H1 (cell line): ENCODE data around the gene RCBTB1. TPM values are rescaled to one million over a fixed set of nuclear protein-coding genes. Genes with fewer than 3 reads are reported as not detected.

Source experiments
- CTCF ChIA-PET: fragments of 300-600 bp; sonication (Branson Sonifier 250); formaldehyde crosslinking; loops from one replicate; lab custom pipeline; 2021; ENCODE audit not compliant: partially characterized antibody; lab: Charles Lee
- POLR2A ChIA-PET: fragments of 300-600 bp; sonication (Branson Sonifier 250); formaldehyde crosslinking; loops from one replicate; lab custom pipeline; 2021; ENCODE audit warnings: inconsistent platforms; ENCODE audit not compliant: partially characterized antibody; lab: Charles Lee
- DNase-seq, 2 experiments: peaks; one replicate each; pipeline versions ENCODE4 v3.0.0 to v3.0.0-alpha.2; 2010 to 2022; ENCODE audit warnings: low spot score in 2 of 2, low read depth in 1 of 2, mixed read lengths in 1 of 2
- FAIRE-seq: peaks from 2 replicates; lab custom pipeline; 2011; peaks lifted over from hg19 to GRCh38; lab: Jason Lieb, UNC
- H2AFZ ChIP-seq: 2 replicates; pipeline ENCODE4 v1.8.1; 2012; ENCODE audit warnings: low read length, inconsistent platforms
- H2AK5ac ChIP-seq: 2 replicates; pipeline ENCODE4 v1.6.1; 2013; ENCODE audit warnings: low read depth, low read length
- H2BK120ac ChIP-seq: replicated peaks from 2 replicates; pipeline ENCODE3; 2013; ENCODE audit warnings: low read depth, low read length, inconsistent platforms
- H2BK12ac ChIP-seq: 2 replicates; pipeline ENCODE4 v1.6.1; 2013; ENCODE audit warnings: low read depth, low read length
- H2BK15ac ChIP-seq: 2 replicates; pipeline ENCODE4 v1.6.1; 2013; ENCODE audit warnings: low read length
- H2BK20ac ChIP-seq: 2 replicates; pipeline ENCODE4 v1.6.1; 2013; ENCODE audit warnings: low read length
- H2BK5ac ChIP-seq: 2 replicates; pipeline ENCODE4 v1.6.1; 2013; ENCODE audit warnings: low read depth, low read length
- H3K14ac ChIP-seq: 2 replicates; pipeline ENCODE4 v1.6.1; 2013; ENCODE audit warnings: inconsistent platforms; ENCODE audit not compliant: insufficient read length
- H3K18ac ChIP-seq: 2 replicates; pipeline ENCODE4 v1.6.1; 2013; ENCODE audit warnings: low read length; ENCODE audit errors: extremely low read depth
- H3K23ac ChIP-seq: 2 replicates; pipeline ENCODE4 v1.6.1; 2013; ENCODE audit warnings: inconsistent platforms; ENCODE audit not compliant: insufficient read length
- H3K23me2 ChIP-seq: 2 replicates; pipeline ENCODE4 v1.6.1; 2013; ENCODE audit warnings: low read depth, low read length
- H3K27ac ChIP-seq: 2 replicates; pipeline ENCODE4 v1.6.1; 2011; ENCODE audit warnings: low read depth, low read length, inconsistent platforms
- H3K27me3 ChIP-seq, 4 experiments: replicated peaks in 1 of 4; 1 replicate in 1 of 4; 2 replicates in 3 of 4; pipeline versions ENCODE4 v1.6.1 to v1.8.1; 2011 to 2013; ENCODE audit warnings: low read length in 3 of 4, mild to moderate bottlenecking in 3 of 4, inconsistent platforms in 2 of 4, mixed read lengths in 2 of 4, moderate library complexity in 1 of 4; ENCODE audit not compliant: control insufficient read depth in 3 of 4, insufficient read depth in 3 of 4; ENCODE audit errors: extremely low read depth in 1 of 4
- H3K36me3 ChIP-seq, 4 experiments: 2 replicates each; pipeline versions ENCODE4 v1.6.1 to v1.8.1; 2011 to 2013; ENCODE audit warnings: mild to moderate bottlenecking in 4 of 4, low read length in 3 of 4, moderate library complexity in 2 of 4, control low read depth in 1 of 4, inconsistent platforms in 1 of 4; ENCODE audit not compliant: insufficient read depth in 4 of 4, control insufficient read depth in 2 of 4
- H3K4ac ChIP-seq: replicated peaks from 2 replicates; pipeline ENCODE3; 2013; ENCODE audit warnings: low read length, low read depth, mixed read lengths, inconsistent platforms; ENCODE audit not compliant: insufficient read length
- H3K4me1 ChIP-seq, 4 experiments: replicated peaks in 1 of 4; 1 replicate in 1 of 4; 2 replicates in 3 of 4; pipeline versions ENCODE4 v1.6.1 to v1.8.1; 2011 to 2013; ENCODE audit warnings: low read length in 3 of 4, inconsistent platforms in 2 of 4, mixed read lengths in 1 of 4; ENCODE audit not compliant: insufficient read depth in 4 of 4, control insufficient read depth in 3 of 4
- H3K4me2 ChIP-seq, 2 experiments: 2 replicates each; pipeline versions ENCODE4 v1.6.1 to v1.8.1; 2011 to 2013; ENCODE audit warnings: low read depth in 2 of 2, low read length in 2 of 2, control low read depth in 1 of 2, inconsistent platforms in 1 of 2, mild to moderate bottlenecking in 1 of 2; ENCODE audit not compliant: insufficient read depth in 1 of 2
- H3K4me3 ChIP-seq, 4 experiments: fragments of 200-600, 300-600 bp in 1 of 4; sonication (generic), shearing (Covaris generic), sonication (Bioruptor Twin) in 1 of 4; 2 replicates each; pipeline versions ENCODE4 v1.5.1 to v1.8.1; 2011 to 2016; ENCODE audit warnings: low read length in 4 of 4, low read depth in 3 of 4, control low read depth in 2 of 4, inconsistent platforms in 2 of 4, mild to moderate bottlenecking in 2 of 4, mixed read lengths in 1 of 4, moderate library complexity in 1 of 4; ENCODE audit not compliant: insufficient read depth in 2 of 4; ENCODE audit errors: extremely low read depth in 1 of 4
- H3K56ac ChIP-seq: replicated peaks from 2 replicates; pipeline ENCODE3; 2013; ENCODE audit warnings: low read depth, mild to moderate bottlenecking, mixed read lengths, low read length, inconsistent platforms; ENCODE audit not compliant: insufficient read length
- H3K79me1 ChIP-seq: 2 replicates; pipeline ENCODE4 v1.6.1; 2013; ENCODE audit warnings: low read depth, low read length, control low read depth
- H3K79me2 ChIP-seq, 2 experiments: 2 replicates each; pipeline versions ENCODE4 v1.6.1 to v1.8.1; 2012 to 2013; ENCODE audit warnings: low read length in 2 of 2, mild to moderate bottlenecking in 2 of 2, inconsistent platforms in 1 of 2; ENCODE audit not compliant: insufficient read depth in 2 of 2, control insufficient read depth in 1 of 2
- H3K9ac ChIP-seq, 4 experiments: replicated peaks in 1 of 4; 1 replicate in 1 of 4; 2 replicates in 3 of 4; pipeline versions ENCODE4 v1.6.1 to v1.8.1; 2011 to 2013; ENCODE audit warnings: low read depth in 3 of 4, low read length in 3 of 4, control low read depth in 2 of 4, mild to moderate bottlenecking in 2 of 4, moderate library complexity in 2 of 4, inconsistent platforms in 1 of 4; ENCODE audit errors: extremely low read depth in 1 of 4
- H3K9me3 ChIP-seq, 2 experiments: 2 replicates each; pipeline versions ENCODE4 v1.6.1 to v1.8.1; 2012 to 2013; ENCODE audit warnings: mild to moderate bottlenecking in 2 of 2, moderate library complexity in 2 of 2, control low read depth in 1 of 2, inconsistent platforms in 1 of 2, low read depth in 1 of 2, low read length in 1 of 2, mixed read lengths in 1 of 2; ENCODE audit not compliant: insufficient read depth in 2 of 2
- H4K20me1 ChIP-seq, 2 experiments: replicated peaks in 1 of 2; 2 replicates each; pipeline versions ENCODE3 to v1.8.1; 2011 to 2013; ENCODE audit warnings: inconsistent platforms in 2 of 2, low read length in 2 of 2, mild to moderate bottlenecking in 1 of 2; ENCODE audit not compliant: insufficient read depth in 2 of 2, control insufficient read depth in 1 of 2
- H4K5ac ChIP-seq: 2 replicates; pipeline ENCODE4 v1.6.1; 2013; ENCODE audit warnings: low read length, low read depth, mixed read lengths, inconsistent platforms; ENCODE audit not compliant: insufficient read length
- H4K8ac ChIP-seq: 2 replicates; pipeline ENCODE4 v1.8.0; 2013; ENCODE audit warnings: mild to moderate bottlenecking, moderate library complexity, low read length, inconsistent platforms; ENCODE audit not compliant: insufficient read depth; ENCODE audit errors: extremely low read depth
- H4K91ac ChIP-seq: replicated peaks from 2 replicates; pipeline ENCODE3; 2013; ENCODE audit warnings: low read length, mixed read lengths, inconsistent platforms; ENCODE audit not compliant: insufficient read length
- BACH1 ChIP-seq: IDR thresholded peaks from 2 replicates; pipeline ENCODE4 v1.6.1; 2012; ENCODE audit warnings: low read length, improper control_type of control experiment
- BCL11A ChIP-seq, 2 experiments: IDR thresholded peaks; one replicate each; pipeline ENCODE4 v1.6.1; 2011; ENCODE audit warnings: low read depth in 2 of 2, low read length in 2 of 2, mild to moderate bottlenecking in 2 of 2
- BRCA1 ChIP-seq: IDR thresholded peaks from 2 replicates; pipeline ENCODE4 v1.6.1; 2012; ENCODE audit warnings: low read depth, low read length, improper control_type of control experiment
- CHD1 ChIP-seq: IDR thresholded peaks from 2 replicates; pipeline ENCODE4 v1.6.1; 2012; ENCODE audit warnings: low read depth, low read length, improper control_type of control experiment
- FOSL1 ChIP-seq: IDR thresholded peaks from 2 replicates; pipeline ENCODE4 v1.6.1; 2011; ENCODE audit warnings: mild to moderate bottlenecking, low read depth, low read length, moderate library complexity; ENCODE audit not compliant: insufficient read depth
- GTF2F1 ChIP-seq: IDR thresholded peaks from 2 replicates; pipeline ENCODE4 v1.6.1; 2012; ENCODE audit warnings: low read depth, low read length, improper control_type of control experiment, borderline replicate concordance
- MAFK ChIP-seq: IDR thresholded peaks from 2 replicates; pipeline ENCODE4 v1.6.1; 2012; ENCODE audit warnings: low read depth, mild to moderate bottlenecking, improper control_type of control experiment, low read length
- POLR2AphosphoS5 ChIP-seq: IDR thresholded peaks from 2 replicates; pipeline ENCODE4 v1.6.1; 2011; ENCODE audit warnings: low read depth, low read length
- SAP30 ChIP-seq: fragments of 300-600 bp; sonication (generic); IDR thresholded peaks from 2 replicates; pipeline ENCODE4 v1.7.1; 2012; ENCODE audit warnings: low read length, moderate library complexity, mild to moderate bottlenecking, inconsistent platforms; ENCODE audit not compliant: insufficient read depth, insufficient replicate concordance
- SRF ChIP-seq: IDR thresholded peaks from 2 replicates; pipeline ENCODE4 v1.6.1; 2011; ENCODE audit warnings: mild to moderate bottlenecking, low read depth, low read length, moderate library complexity
- TAF1 ChIP-seq: IDR thresholded peaks from 2 replicates; pipeline ENCODE4 v1.6.1; 2011; ENCODE audit warnings: mild to moderate bottlenecking, low read depth, low read length
- WGBS, 2 experiments: shearing (Covaris generic) in 1 of 2; methylation state at CpG; one replicate each; pipeline versions ENCODE4 v1.1.6 to v1.1.7; 2013 to 2015; ENCODE audit warnings: low lambda C conversion rate in 2 of 2, mixed read lengths in 2 of 2, inconsistent platforms in 1 of 2, low coverage in 1 of 2, missing lambda C conversion rate in 1 of 2; ENCODE audit not compliant: insufficient replicate concordance in 2 of 2, insufficient coverage in 1 of 2, insufficient read length in 1 of 2; ENCODE audit errors: extremely low coverage in 1 of 2, missing lambda C conversion rate in 1 of 2; 5-methylcytosine and 5-hydroxymethylcytosine counted together
- polyA plus RNA-seq, 7 experiments: library from polyadenylated mRNA; depleted of rRNA in 3 of 7; stranded (reverse) in 5 of 7; unstranded in 2 of 7; fragments of >200 nt in 5 of 7; fragments of 200-250 nt in 2 of 7; gene quantifications; 1 replicate in 5 of 7; 2 replicates in 1 of 7; 4 replicates in 1 of 7; pipeline versions ENCODE4 v1.2.1 to v1.2.3, GENCODE V29; 2011 to 2013; ENCODE audit warnings: missing spikeins in 2 of 7, mixed read lengths in 2 of 7
- total RNA-seq: library from RNA; stranded (reverse); fragmentation: NEBNext Ultra II Directional; extraction: Animal tissue kit (Norgen Biotek cat#: 25700); gene quantifications from 2 replicates; pipeline ENCODE4 v1.2.1, GENCODE V29; 2021

Gene RCBTB1
- total and polyA plus RNA-seq, 2 of the 8 experiments (the other 6 are each of a cell fraction or from before 2014, with no cell fraction given) = 13.7 to 29.8 TPM

- H2BK20ac ChIP-seq = no peak overlapping the region
- TF ChIP-seq TAF1 = no peak
- no peak for TF ChIP-seq MAFK
- no peak for TF ChIP-seq BCL11A (IDR thresholded peaks at IDR 0.05; ENCODE audit: low read depth in 2 of 2, low read length in 2 of 2)
- no peak for TF ChIP-seq FOSL1
- TF ChIP-seq SRF = no peak
- no peak for TF ChIP-seq BACH1
- TF ChIP-seq POLR2AphosphoS5 = no peak
- no peak for TF ChIP-seq GTF2F1
- TF ChIP-seq BRCA1 = no peak
- no peak for TF ChIP-seq SAP30
- TF ChIP-seq CHD1 = no peak
- H3K9ac ChIP-seq = no peak overlapping the region
- no peak overlapping the region for H4K8ac ChIP-seq
- no peaks in the 10 kb centered on the region for H3K4me1 ChIP-seq
- H3K18ac ChIP-seq = no peak overlapping the region
- DNase-seq = no peak
- CTCF ChIA-PET = interaction anchor here (0.9 kb wide), 1 partner anchor 15 kb away, joined by 3 read pairs; no protein-coding TSS in a partner anchor
- H3K23me2 ChIP-seq = no peaks in the 10 kb centered on the region
- 87% methylated on average over 8 of the region's 9 CpGs; no CpG with 5 or more reads in 1 of the 2 experiments for WGBS, 2 experiments
- H4K91ac ChIP-seq = no peak overlapping the region
- H2BK120ac ChIP-seq = no peak overlapping the region
- POLR2A ChIA-PET = interaction anchor here (1.2 kb wide), 1 partner anchor 33 kb away, joined by 3 read pairs; no protein-coding TSS in a partner anchor
- no peak overlapping the region for H3K56ac ChIP-seq
- no peaks in the 10 kb centered on the region for H3K9me3 ChIP-seq
- no peaks in the 10 kb centered on the region for H3K36me3 ChIP-seq
- H2BK5ac ChIP-seq = no peak overlapping the region
- no peak overlapping the region for H2BK12ac ChIP-seq
- H3K27ac ChIP-seq = no peak overlapping the region
- H3K4ac ChIP-seq = no peak overlapping the region
- H2BK15ac ChIP-seq = no peak overlapping the region
- no peak overlapping the region for H3K14ac ChIP-seq
- H3K27me3 ChIP-seq = no peaks in the 10 kb centered on the region
- H3K23ac ChIP-seq = no peak overlapping the region
- FAIRE-seq = no peak
- no peaks in the 10 kb centered on the region for H3K79me2 ChIP-seq
- no peak overlapping the region for H4K5ac ChIP-seq
- no peaks in the 10 kb centered on the region for H3K79me1 ChIP-seq
- no peak overlapping the region for H3K4me3 ChIP-seq
- H2AFZ ChIP-seq = no peak overlapping the region
- no peak overlapping the region for H2AK5ac ChIP-seq
- H3K4me2 ChIP-seq = no peak overlapping the region
- no peaks in the 10 kb centered on the region for H4K20me1 ChIP-seq
These were observed 82.4 kb downstream of the RCBTB1 start for GRCh38 chr13:49502954-49503353.
